ENCODE measurements around the gene PPFIA1.

The PPFIA1 gene

DNA sequence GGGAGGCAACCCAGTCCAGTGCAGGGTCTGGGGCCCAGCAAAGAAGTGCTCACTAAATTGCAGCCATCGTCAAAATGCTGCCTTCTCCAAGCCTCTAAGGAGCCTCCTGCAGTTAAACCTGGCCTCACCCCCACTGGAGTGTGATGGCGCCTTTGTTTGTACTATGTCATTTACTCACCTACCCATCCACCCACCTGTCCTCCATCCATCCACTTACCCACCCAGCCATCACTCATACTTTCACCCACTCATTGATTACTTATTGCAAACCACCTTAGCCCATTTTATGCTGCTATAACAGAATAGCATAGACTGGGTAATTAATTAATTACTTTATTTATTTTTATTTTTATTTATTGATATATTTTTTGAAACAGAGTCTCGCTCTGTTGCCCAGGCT is 28.8 kb upstream of the PPFIA1 start:
- DNase-seq (ENCODE audit: insufficient read length, low spot score) (no peak), FAIRE-seq (no peak)
- TF ChIP-seq, protein P1, sequence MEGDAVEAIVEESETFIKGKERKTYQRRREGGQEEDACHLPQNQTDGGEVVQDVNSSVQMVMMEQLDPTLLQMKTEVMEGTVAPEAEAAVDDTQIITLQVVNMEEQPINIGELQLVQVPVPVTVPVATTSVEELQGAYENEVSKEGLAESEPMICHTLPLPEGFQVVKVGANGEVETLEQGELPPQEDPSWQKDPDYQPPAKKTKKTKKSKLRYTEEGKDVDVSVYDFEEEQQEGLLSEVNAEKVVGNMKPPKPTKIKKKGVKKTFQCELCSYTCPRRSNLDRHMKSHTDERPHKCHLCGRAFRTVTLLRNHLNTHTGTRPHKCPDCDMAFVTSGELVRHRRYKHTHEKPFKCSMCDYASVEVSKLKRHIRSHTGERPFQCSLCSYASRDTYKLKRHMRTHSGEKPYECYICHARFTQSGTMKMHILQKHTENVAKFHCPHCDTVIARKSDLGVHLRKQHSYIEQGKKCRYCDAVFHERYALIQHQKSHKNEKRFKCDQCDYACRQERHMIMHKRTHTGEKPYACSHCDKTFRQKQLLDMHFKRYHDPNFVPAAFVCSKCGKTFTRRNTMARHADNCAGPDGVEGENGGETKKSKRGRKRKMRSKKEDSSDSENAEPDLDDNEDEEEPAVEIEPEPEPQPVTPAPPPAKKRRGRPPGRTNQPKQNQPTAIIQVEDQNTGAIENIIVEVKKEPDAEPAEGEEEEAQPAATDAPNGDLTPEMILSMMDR (IDR thresholded peaks at IDR 0.05; ENCODE audit: insufficient read depth, missing control alignments), result no peak

DNA sequence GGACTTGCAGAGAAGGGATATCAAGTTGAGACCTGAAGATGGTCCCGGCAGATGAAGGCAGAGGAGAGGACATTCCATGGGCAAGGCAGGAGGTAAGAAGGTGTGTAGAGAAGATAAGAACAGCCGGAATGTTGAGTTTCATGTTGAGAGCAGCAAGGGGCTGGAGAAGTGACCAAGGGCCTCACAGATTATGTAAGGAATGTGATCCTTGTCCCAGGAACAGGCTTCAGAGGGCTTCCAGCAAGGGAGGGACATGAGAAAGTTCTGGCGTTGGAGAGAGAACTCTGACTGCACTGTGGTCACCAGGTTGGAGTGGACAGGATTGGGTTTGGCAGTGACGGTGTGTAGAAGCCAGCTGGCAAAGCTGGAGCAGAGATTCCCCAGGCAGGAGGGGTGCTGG is 27.6 kb upstream of the PPFIA1 start:
- FAIRE-seq (no peak), DNase-seq (ENCODE audit: insufficient read length, low spot score) (no peak)
- TF ChIP-seq, protein P1 (IDR thresholded peaks at IDR 0.05; ENCODE audit: insufficient read depth, missing control alignments), result no peak

DNA sequence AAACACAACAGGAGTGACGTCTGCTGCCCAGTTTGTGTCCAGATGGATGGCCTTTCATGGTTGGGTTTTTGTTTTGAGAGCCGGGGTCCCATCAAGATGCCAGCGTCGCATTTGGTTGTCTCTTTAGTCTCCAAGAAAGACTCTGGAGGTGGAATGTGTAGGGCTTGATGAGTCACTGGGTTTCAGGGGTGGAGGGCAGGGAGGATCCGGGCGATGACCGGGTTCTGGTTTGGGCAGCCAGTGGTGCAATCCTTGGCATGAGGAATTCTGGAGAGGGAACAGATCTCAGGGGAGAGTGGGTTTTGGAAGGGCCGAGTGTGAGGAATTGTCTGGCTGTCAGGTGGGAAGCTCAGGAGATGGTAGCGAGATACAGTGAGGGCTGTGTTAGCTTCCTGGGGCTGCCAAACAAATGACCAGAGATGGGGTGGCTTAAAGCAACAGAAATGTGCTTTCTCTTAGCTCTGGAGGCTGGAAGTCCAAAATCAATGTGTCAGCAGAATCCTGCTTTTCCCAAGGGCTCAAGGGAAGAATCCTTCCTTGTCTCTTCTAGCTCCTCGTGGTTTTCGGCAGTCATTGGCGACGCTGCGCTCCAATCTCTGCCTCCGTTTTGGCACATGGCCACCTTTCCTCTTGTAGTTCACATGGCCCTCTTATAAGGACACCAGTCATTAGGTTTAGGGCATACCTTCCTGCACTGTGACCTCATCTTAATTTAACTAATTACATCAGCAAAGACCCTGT is 26.4 kb upstream of the PPFIA1 start:
- FAIRE-seq (no peak), DNase-seq (ENCODE audit: insufficient read length, low spot score) (no peak)
- TF ChIP-seq, protein P1 (IDR thresholded peaks at IDR 0.05; ENCODE audit: insufficient read depth, missing control alignments), result no peak

DNA sequence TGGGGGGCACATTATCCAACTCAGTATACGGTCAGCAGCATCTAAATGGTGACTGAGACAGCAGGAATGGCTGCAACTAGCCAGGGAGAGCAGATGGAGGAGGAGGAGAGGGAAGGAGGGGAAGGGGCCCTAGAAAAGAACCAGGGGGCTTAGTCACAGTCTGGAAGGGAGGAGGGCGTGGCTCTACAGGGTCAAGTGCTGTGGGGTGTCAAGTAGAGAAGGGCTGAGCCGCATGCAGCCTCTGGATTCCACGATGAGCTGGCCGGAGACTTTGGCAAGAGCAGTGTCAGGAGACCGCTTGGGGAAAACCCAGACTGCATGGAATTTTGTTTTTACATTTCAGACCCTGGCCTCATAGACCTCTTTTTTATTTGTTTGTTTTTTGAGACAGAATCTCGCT is 25.8 kb upstream of the PPFIA1 start:
- DNase-seq (ENCODE audit: insufficient read length, low spot score) (no peak), FAIRE-seq (no peak)
- TF ChIP-seq, protein P1 (IDR thresholded peaks at IDR 0.05; ENCODE audit: insufficient read depth, missing control alignments), result no peak

DNA sequence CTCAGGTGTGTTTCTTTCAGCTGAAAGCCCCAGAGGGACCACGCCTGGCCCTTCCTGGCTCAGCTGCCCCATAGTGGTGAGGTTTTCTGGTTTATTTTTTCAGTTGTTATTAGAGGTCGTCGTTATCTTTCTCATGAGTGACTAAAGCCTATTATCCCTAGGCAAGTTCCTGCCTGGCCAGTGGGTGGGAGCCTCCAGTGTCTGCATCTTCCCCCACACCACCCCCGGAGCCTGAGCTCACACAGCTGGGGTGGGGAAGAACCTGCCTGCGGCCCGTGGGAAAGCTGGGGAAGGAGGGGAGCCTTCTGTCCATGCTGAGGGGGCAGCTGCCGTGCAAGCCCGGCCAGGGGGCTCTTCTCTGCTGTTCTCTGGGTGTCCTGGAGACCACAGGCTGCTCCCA is 24.3 kb upstream of the PPFIA1 start:
- DNase-seq (ENCODE audit: insufficient read length, low spot score) (no peak), FAIRE-seq (no peak)
- TF ChIP-seq, protein P1 (IDR thresholded peaks at IDR 0.05; ENCODE audit: insufficient read depth, missing control alignments), result no peak

DNA sequence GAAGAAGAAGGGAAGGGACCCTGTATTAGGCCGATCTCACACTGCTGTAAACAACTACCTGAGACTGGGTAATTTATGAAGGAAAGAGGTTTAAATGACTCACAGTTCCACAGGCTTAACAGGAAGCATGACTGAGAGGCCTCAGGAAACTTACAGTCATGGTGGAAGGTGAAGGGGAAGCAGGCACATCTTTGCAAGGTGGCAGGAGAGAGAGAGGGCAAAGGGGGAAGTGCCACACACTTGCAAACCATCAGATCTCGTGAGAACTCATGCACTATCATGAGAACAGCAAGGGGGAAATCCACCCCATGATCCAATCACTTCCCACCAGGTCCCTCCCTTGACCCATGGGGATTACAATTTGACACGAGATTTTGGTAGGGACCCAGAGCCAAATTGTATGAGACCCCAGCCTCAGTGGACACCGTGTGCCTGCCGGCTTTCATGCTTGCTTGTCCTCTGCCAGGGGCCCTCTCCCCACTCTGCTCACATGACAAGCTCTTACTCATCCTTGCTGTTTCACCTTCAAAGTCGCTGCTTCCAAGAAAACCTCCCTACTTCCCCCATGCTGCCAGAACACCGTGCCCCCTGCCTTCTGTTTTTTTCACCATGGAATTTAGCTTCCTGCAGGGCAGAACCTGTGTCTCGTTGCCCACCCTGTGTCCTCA is 23.3 kb upstream of the PPFIA1 start:
- FAIRE-seq, result no peak
- DNase-seq (ENCODE audit: insufficient read length, low spot score), result no peak
- TF ChIP-seq, protein P1 (IDR thresholded peaks at IDR 0.05; ENCODE audit: insufficient read depth, missing control alignments), result no peak

DNA sequence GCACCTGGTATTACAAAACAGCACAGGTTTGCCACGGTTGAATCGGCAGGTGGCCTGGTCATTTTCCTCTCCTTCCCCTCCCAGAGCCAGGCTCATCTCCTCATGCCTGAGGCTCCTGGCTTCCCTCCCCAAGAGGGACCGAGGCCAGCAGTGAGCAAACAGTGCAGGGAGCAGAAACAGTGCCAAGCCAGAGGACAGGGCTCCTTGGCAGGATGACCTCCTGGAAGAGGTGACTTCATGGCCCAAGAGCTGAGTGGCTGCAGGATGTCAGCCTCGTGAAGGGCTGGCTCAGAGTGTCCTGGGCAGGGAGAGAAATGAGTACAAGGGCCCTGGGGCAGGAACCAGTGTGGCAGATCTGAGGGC is 22.8 kb upstream of the PPFIA1 start:
- no peak for DNase-seq (ENCODE audit: insufficient read length, low spot score)
- TF ChIP-seq, protein P1 (IDR thresholded peaks at IDR 0.05; ENCODE audit: insufficient read depth, missing control alignments), result no peak
- no peak for FAIRE-seq
